Psoas muscle (tissue), 8 donors: ENCODE measurements around the gene BOC. TPM values are rescaled to one million over a fixed set of nuclear protein-coding genes. Genes with fewer than 3 reads are reported as not detected.

Source experiments
- ATAC-seq, 4 donors: fragments of 200-7000 bp; cut with Tn5 transposase; one replicate each; pipeline ENCODE4 v1.9.1; 2020; ENCODE audit warnings: moderate library complexity in 3 of 4, mild to moderate bottlenecking in 2 of 4
- DNase-seq, 2 donors: peaks; one replicate each; pipeline ENCODE4 v3.0.0-alpha.2; 2020
- H3K27ac ChIP-seq: fragments of 200-600 bp; one replicate; pipeline ENCODE4 v1.8.0; 2022
- H3K27me3 ChIP-seq, 3 donors: fragments of 200-600 bp in 1 of 3; one replicate each; pipeline versions ENCODE4 v1.6.1 to v1.8.0; 2013 to 2022; ENCODE audit warnings: low read length in 2 of 3, mild to moderate bottlenecking in 2 of 3, moderate library complexity in 1 of 3; ENCODE audit not compliant: insufficient read depth in 3 of 3
- H3K36me3 ChIP-seq, 2 donors: fragments of 200-600 bp in 1 of 2; one replicate each; pipeline versions ENCODE4 v1.6.1 to v1.8.0; 2013 to 2022; ENCODE audit warnings: low read depth in 1 of 2, mild to moderate bottlenecking in 1 of 2, moderate library complexity in 1 of 2; ENCODE audit not compliant: insufficient read depth in 1 of 2
- H3K4me1 ChIP-seq: fragments of 200-600 bp; one replicate; pipeline ENCODE4 v1.8.0; 2022
- H3K4me3 ChIP-seq: fragments of 200-600 bp; one replicate; pipeline ENCODE4 v1.8.0; 2022; ENCODE audit warnings: mild to moderate bottlenecking
- H3K9me3 ChIP-seq: fragments of 200-600 bp; one replicate; pipeline ENCODE4 v1.8.0; 2022
- WGBS, 3 donors: extraction: QIAGEN DNeasy Blood & Tissue Kit; methylation state at CpG; one replicate each; pipeline versions ENCODE4 v1.1.6 to v1.1.7; 2013; 5-methylcytosine and 5-hydroxymethylcytosine counted together
- intact Hi-C, 2 donors: fragments of 100-400 bp; cut with DNase I; formaldehyde crosslinking; loops; one replicate each; pipeline versions ENCODE4 v1.11.0 to v1.14.2; 2022
- polyA plus RNA-seq, 3 donors: library from polyadenylated mRNA; stranded (reverse); fragments of 200-250 nt; gene quantifications; one replicate each; pipeline ENCODE4 v1.2.3, GENCODE V29; 2013
- total RNA-seq, 4 donors: library from RNA; stranded (reverse); fragmentation: NEBNext Ultra II Directional in 2 of 4; extraction: Animal tissue kit (Norgen Biotek cat#: 25700) in 2 of 4; gene quantifications; one replicate each; pipeline versions ENCODE4 v1.2.1 to v1.2.4, GENCODE V29; 2021 to 2023
- TF ChIP-seq, protein P1 (sequence below): fragments of 200-600 bp; IDR thresholded peaks from one replicate; pipeline ENCODE4 v1.8.0; 2022; ENCODE audit warnings: antibody characterized with exemption
- donor health status: healthy with polysubstance abuse.
- donor health status: DM: no; HTN: no; CAD: no; lungs with moderate emphysema.
- donor health status: Bipolar disorder and iron deficiency.
- donor health status: healthy.
- donor health status: DM: yes; HTN: yes; CAD: no.
- donor health status: DM: no; HTN: no; CAD: no.
- donor health status: DM: no; HTN: no; CAD: no.
- donor health status: DM: yes; HTN: yes; CAD: no.

The BOC gene
- total and polyA plus RNA-seq, 7 donors: 1.1 to 15.4 (median 3.8) TPM

DNA sequence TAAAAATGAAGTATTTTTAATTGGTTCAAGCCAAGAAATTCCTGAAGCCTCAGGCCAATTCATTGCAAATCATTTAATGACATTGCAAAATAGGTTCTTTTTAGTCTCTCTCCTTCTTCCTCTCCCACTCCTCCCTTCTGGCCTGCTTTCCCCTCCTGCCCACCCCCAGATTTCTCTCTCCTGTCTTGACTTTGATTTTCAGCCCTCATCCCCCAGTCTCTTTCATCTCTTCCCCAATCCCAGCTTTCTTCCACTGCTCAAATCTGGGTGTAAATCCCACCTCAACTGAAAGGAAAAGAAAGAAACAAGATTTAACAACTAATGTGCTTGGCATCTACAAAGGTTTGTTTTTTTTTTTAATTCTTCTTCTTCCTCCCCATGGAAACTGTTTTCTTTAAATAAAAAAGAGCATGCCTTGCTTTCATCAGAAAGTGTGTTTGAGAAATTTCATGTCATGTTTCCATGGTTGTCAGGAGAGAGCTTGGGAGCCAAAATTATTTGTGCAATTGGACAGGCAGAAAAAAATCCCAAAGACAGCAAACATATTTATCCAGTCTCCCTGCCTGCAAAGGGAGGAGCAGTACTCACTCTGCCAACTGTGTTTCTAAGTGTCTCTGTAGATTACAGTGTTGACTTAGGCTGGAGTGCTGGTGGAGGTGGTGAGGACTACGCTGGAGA, 50.4 kb downstream of the BOC start:
- 70 to 77% (median 75%) methylated on average over 1 of the region's 1 CpG for WGBS, 3 donors
- no peak overlapping the region for H3K27ac ChIP-seq
- H3K36me3 ChIP-seq: no peaks in the 10 kb centered on the region
- intact Hi-C loops: no loop called here
- H3K4me1 ChIP-seq: peaks cover 29% of the 10 kb centered on the region
- H3K9me3 ChIP-seq: no peaks in the 10 kb centered on the region
- H3K27me3 ChIP-seq: no peaks in the 10 kb centered on the region
- ATAC-seq (peak in 3 of 4 donors; percentile 43 to 54 (median 53)), DNase-seq (no peak)
- TF ChIP-seq, protein P1, sequence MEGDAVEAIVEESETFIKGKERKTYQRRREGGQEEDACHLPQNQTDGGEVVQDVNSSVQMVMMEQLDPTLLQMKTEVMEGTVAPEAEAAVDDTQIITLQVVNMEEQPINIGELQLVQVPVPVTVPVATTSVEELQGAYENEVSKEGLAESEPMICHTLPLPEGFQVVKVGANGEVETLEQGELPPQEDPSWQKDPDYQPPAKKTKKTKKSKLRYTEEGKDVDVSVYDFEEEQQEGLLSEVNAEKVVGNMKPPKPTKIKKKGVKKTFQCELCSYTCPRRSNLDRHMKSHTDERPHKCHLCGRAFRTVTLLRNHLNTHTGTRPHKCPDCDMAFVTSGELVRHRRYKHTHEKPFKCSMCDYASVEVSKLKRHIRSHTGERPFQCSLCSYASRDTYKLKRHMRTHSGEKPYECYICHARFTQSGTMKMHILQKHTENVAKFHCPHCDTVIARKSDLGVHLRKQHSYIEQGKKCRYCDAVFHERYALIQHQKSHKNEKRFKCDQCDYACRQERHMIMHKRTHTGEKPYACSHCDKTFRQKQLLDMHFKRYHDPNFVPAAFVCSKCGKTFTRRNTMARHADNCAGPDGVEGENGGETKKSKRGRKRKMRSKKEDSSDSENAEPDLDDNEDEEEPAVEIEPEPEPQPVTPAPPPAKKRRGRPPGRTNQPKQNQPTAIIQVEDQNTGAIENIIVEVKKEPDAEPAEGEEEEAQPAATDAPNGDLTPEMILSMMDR: no peak
- H3K4me3 ChIP-seq: no peak overlapping the region

DNA sequence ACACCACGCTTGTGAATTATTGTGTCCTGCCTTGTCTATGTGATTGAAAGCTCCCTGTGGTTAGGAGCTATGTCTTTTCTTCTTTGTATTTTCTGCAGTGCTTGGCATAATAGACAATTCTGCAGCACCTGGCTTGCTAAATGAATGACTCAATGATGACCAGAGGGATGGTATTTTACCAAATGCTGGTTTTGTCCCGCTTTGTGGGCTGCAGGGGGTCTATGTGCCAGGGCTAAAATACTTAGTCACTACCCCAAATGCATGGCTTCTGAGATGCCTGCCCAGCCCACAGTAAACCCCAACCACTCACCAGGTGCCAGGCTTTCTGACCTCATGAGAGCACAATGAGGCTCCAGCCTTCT, 50.9 kb downstream of the BOC start:
- H3K27me3 ChIP-seq: no peaks in the 10 kb centered on the region
- H3K9me3 ChIP-seq: no peaks in the 10 kb centered on the region
- ATAC-seq (no peak), DNase-seq (no peak)
- intact Hi-C loops: no loop called here
- no peaks in the 10 kb centered on the region for H3K36me3 ChIP-seq
- H3K4me3 ChIP-seq: no peak overlapping the region
- no peak overlapping the region for H3K27ac ChIP-seq
- peaks cover 29% of the 10 kb centered on the region for H3K4me1 ChIP-seq
- TF ChIP-seq, protein P1: no peak
- WGBS, 3 donors: 56 to 89% (median 64%) methylated on average over 2 of the region's 2 CpGs

DNA sequence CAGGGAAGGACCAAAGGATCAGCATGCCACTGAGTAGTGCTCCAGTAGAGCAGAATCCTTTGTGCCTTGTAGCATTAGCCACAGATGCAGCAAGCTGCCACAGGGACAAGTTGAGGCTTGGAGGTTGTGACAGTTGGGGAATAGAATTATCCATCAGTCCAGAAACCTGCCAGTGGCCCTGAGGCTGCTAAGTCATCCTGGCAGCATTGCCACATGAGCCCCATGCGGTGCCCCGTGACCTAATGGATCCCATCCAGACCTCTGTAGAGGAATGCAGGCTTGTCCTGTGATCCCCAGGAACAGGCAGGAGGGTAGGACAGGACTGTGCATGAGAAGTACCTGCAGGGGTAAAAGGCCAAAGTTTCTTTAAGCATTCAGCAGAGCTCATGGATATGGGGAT, 51.7 kb downstream of the BOC start:
- no peaks in the 10 kb centered on the region for H3K27me3 ChIP-seq
- ATAC-seq (peak; percentile 32 to 67 (median 59)), DNase-seq (no peak)
- intact Hi-C loops: no loop called here
- H3K27ac ChIP-seq: no peak overlapping the region
- TF ChIP-seq, protein P1: no peak
- no peaks in the 10 kb centered on the region for H3K36me3 ChIP-seq
- H3K4me1 ChIP-seq: peaks cover 29% of the 10 kb centered on the region
- H3K4me3 ChIP-seq: no peak overlapping the region
- WGBS, 3 donors: 26 to 55% (median 38%) methylated on average over 2 of the region's 2 CpGs
- no peaks in the 10 kb centered on the region for H3K9me3 ChIP-seq

DNA sequence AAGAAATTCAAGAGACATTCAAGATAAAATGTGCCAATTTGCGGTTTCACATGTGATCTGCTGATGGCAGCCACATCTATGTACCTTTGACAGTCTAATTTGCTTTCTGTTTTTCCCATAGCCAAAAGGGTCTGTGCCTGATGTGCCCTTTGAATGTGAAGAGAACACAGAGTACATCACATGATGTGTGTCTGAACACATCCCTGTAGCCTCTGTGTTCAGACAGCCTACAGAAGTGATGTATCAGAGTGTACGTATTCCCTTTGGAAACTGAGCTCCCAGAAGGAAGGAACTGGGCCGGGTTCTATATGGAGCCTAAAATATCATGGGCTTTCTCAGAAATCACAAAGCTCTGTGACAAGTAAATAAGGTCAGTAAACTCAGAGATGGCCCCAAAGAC, 52.4 kb downstream of the BOC start:
- TF ChIP-seq, protein P1: no peak
- Histone ChIP-seq H3K27me3 (no peaks in the 10 kb centered on the region), H3K36me3 (no peaks in the 10 kb centered on the region), H3K4me1 (peaks cover 29% of the 10 kb centered on the region), H3K27ac (no peak overlapping the region), H3K4me3 (no peak overlapping the region), H3K9me3 (no peaks in the 10 kb centered on the region)
- WGBS, 3 donors: 62 to 75% (median 68%) methylated on average over 3 of the region's 3 CpGs
- peak in 1 of 4 donors; percentile 31 for ATAC-seq
- intact Hi-C loops: no loop called here
- no peak for DNase-seq
